Neuronal stem cell (in vitro differentiated cells): Measurements from ENCODE around the gene TNIP2.

Experiments used
- DNase-seq: peaks from one replicate; pipeline ENCODE4 v3.0.0-alpha.2; 2013; ENCODE audit warnings: low spot score
- H2AFZ ChIP-seq: one replicate; pipeline ENCODE4 v1.6.1; 2013; ENCODE audit warnings: mild to moderate bottlenecking, low read length, inconsistent platforms
- H2AK5ac ChIP-seq: 2 replicates; pipeline ENCODE4 v1.6.1; 2013; ENCODE audit warnings: low read depth, mild to moderate bottlenecking, inconsistent platforms, low read length, moderate library complexity, mixed read lengths
- H2BK120ac ChIP-seq: 2 replicates; pipeline ENCODE4 v1.6.1; 2013; ENCODE audit warnings: low read depth, mild to moderate bottlenecking, inconsistent platforms, low read length, moderate library complexity, mixed read lengths
- H2BK12ac ChIP-seq: one replicate; pipeline ENCODE4 v1.6.1; 2013; ENCODE audit warnings: low read length, inconsistent platforms
- H2BK15ac ChIP-seq: 2 replicates; pipeline ENCODE4 v1.6.1; 2013; ENCODE audit warnings: mild to moderate bottlenecking, low read length, inconsistent platforms, mixed read lengths
- H2BK5ac ChIP-seq: one replicate; pipeline ENCODE4 v1.6.1; 2013; ENCODE audit warnings: inconsistent platforms, mild to moderate bottlenecking, low read length, moderate library complexity
- H3K14ac ChIP-seq: one replicate; pipeline ENCODE4 v1.6.1; 2013; ENCODE audit warnings: low read length, inconsistent platforms
- H3K18ac ChIP-seq: 2 replicates; pipeline ENCODE4 v1.6.1; 2013; ENCODE audit warnings: low read length, inconsistent platforms
- H3K23ac ChIP-seq: 2 replicates; pipeline ENCODE4 v1.6.1; 2013; ENCODE audit warnings: low read depth, mild to moderate bottlenecking, mixed read lengths, low read length, inconsistent platforms; ENCODE audit not compliant: poor library complexity
- H3K27ac ChIP-seq: replicated peaks from 3 replicates; pipeline ENCODE4 v1.5.1; 2013; ENCODE audit warnings: low read length, inconsistent platforms
- H3K27me3 ChIP-seq, 3 experiments: 2 replicates each; pipeline ENCODE4 v1.6.1; 2013; ENCODE audit warnings: low read length in 3 of 3, mild to moderate bottlenecking in 2 of 3, inconsistent platforms in 1 of 3, low read depth in 1 of 3, mixed read lengths in 1 of 3, moderate library complexity in 1 of 3; ENCODE audit not compliant: control insufficient read depth in 3 of 3, insufficient read depth in 3 of 3
- H3K36me3 ChIP-seq, 2 donors: replicated peaks in 1 of 2; 2 replicates each; pipeline ENCODE4 v1.6.1; 2013; ENCODE audit warnings: low read length in 2 of 2; ENCODE audit not compliant: control insufficient read depth in 2 of 2, insufficient read depth in 2 of 2
- H3K4ac ChIP-seq: 2 replicates; pipeline ENCODE4 v1.6.1; 2013; ENCODE audit warnings: inconsistent platforms, mild to moderate bottlenecking, low read length, moderate library complexity
- H3K4me1 ChIP-seq, 2 donors: 1 replicate in 1 of 2; 2 replicates in 1 of 2; pipeline ENCODE4 v1.6.1; 2013; ENCODE audit warnings: low read length in 2 of 2, low read depth in 1 of 2; ENCODE audit not compliant: control insufficient read depth in 2 of 2, insufficient read depth in 1 of 2
- H3K4me2 ChIP-seq: one replicate; pipeline ENCODE4 v1.6.1; 2013; ENCODE audit warnings: mild to moderate bottlenecking, low read length, inconsistent platforms; ENCODE audit not compliant: insufficient read depth, poor library complexity, severe bottlenecking
- H3K4me3 ChIP-seq, 2 donors: 2 replicates each; pipeline ENCODE4 v1.5.1; 2013; ENCODE audit warnings: low read length in 2 of 2, mild to moderate bottlenecking in 2 of 2, inconsistent platforms in 1 of 2, moderate library complexity in 1 of 2
- H3K79me1 ChIP-seq: one replicate; pipeline ENCODE4 v1.6.1; 2013; ENCODE audit warnings: low read depth, mild to moderate bottlenecking, inconsistent platforms, low read length, moderate library complexity
- H3K9ac ChIP-seq: one replicate; pipeline ENCODE4 v1.6.1; 2013; ENCODE audit warnings: mild to moderate bottlenecking, low read depth, low read length, inconsistent platforms; ENCODE audit not compliant: poor library complexity
- H3K9me3 ChIP-seq, 2 donors: replicated peaks in 1 of 2; 2 replicates each; pipeline versions ENCODE3 to v1.6.1; 2013; ENCODE audit warnings: low read length in 2 of 2, mild to moderate bottlenecking in 2 of 2, inconsistent platforms in 1 of 2, low read depth in 1 of 2, mixed read lengths in 1 of 2, moderate library complexity in 1 of 2; ENCODE audit not compliant: control insufficient read depth in 2 of 2, insufficient read depth in 1 of 2
- H4K8ac ChIP-seq: one replicate; pipeline ENCODE4 v1.6.1; 2013; ENCODE audit warnings: low read depth, mild to moderate bottlenecking, inconsistent platforms, low read length, moderate library complexity
- H4K91ac ChIP-seq: one replicate; pipeline ENCODE4 v1.6.1; 2013; ENCODE audit warnings: low read length, low read depth, mild to moderate bottlenecking, inconsistent platforms; ENCODE audit not compliant: poor library complexity
- WGBS, 2 donors: extraction: QIAGEN DNeasy Blood & Tissue Kit; methylation state at CpG; one replicate each; pipeline ENCODE4 v1.1.7; 2013; ENCODE audit warnings: missing lambda C conversion rate in 2 of 2, mixed read lengths in 1 of 2; ENCODE audit not compliant: insufficient read length in 2 of 2, insufficient replicate concordance in 1 of 2; ENCODE audit errors: extremely low coverage in 2 of 2; 5-methylcytosine and 5-hydroxymethylcytosine counted together

TNIP2 gene

GRCh38 chr4:2786152-2786671 lies 30.1 kb upstream of the TNIP2 start:
- H3K27me3 ChIP-seq: peaks cover 0 to 23% (median 0%) of the 10 kb centered on the region in 3 experiments
- no peak for DNase-seq
- H3K14ac ChIP-seq: no peak overlapping the region
- H3K9ac ChIP-seq: no peak overlapping the region
- H3K36me3 ChIP-seq: no peaks in the 10 kb centered on the region
- H2BK5ac ChIP-seq: no peak overlapping the region
- no CpG with 5 or more reads among the region's 7 CpGs for WGBS, 2 donors
- no peak overlapping the region for H3K4me2 ChIP-seq
- H4K8ac ChIP-seq: no peak overlapping the region
- H2BK12ac ChIP-seq: no peak overlapping the region
- peak overlapping the region; percentile 1 for H2BK15ac ChIP-seq
- no peaks in the 10 kb centered on the region for H3K79me1 ChIP-seq
- H3K4me1 ChIP-seq: peaks cover 0 to 3% of the 10 kb centered on the region in 2 donors
- H2BK120ac ChIP-seq: no peak overlapping the region
- H3K18ac ChIP-seq: peak overlapping the region; percentile 17
- H2AFZ ChIP-seq: no peak overlapping the region
- peak overlapping the region; percentile 3 for H3K23ac ChIP-seq
- H3K9me3 ChIP-seq: peaks cover 0 to 12% of the 10 kb centered on the region in 2 donors
- peak overlapping the region; percentile 84 for H2AK5ac ChIP-seq
- H3K4ac ChIP-seq: peak overlapping the region; percentile 23
- no peak overlapping the region for H3K27ac ChIP-seq
- no peak overlapping the region for H3K4me3 ChIP-seq
- H4K91ac ChIP-seq: no peak overlapping the region

GRCh38 chr4:2785613-2786012 lies 29.5 kb upstream of the TNIP2 start:
- Histone ChIP-seq H3K4me3 (no peak overlapping the region), H4K91ac (no peak overlapping the region), H3K14ac (no peak overlapping the region), H3K18ac (no peak overlapping the region), H2BK120ac (no peak overlapping the region), H2AFZ (peak overlapping the region; percentile 39), H2BK5ac (no peak overlapping the region), H3K27ac (no peak overlapping the region), H3K27me3 (peaks cover 0 to 17% (median 0%) of the 10 kb centered on the region in 3 experiments), H4K8ac (no peak overlapping the region), H2AK5ac (no peak overlapping the region), H3K4me1 (no peaks in the 10 kb centered on the region), H3K9me3 (peaks cover 0 to 12% of the 10 kb centered on the region in 2 donors), H3K79me1 (no peaks in the 10 kb centered on the region), H3K9ac (no peak overlapping the region), H2BK15ac (no peak overlapping the region), H3K36me3 (no peaks in the 10 kb centered on the region), H3K4me2 (no peak overlapping the region), H3K4ac (no peak overlapping the region), H3K23ac (no peak overlapping the region), H2BK12ac (no peak overlapping the region)
- DNase-seq: no peak
- no CpG with 5 or more reads among the region's 4 CpGs for WGBS, 2 donors

DNA sequence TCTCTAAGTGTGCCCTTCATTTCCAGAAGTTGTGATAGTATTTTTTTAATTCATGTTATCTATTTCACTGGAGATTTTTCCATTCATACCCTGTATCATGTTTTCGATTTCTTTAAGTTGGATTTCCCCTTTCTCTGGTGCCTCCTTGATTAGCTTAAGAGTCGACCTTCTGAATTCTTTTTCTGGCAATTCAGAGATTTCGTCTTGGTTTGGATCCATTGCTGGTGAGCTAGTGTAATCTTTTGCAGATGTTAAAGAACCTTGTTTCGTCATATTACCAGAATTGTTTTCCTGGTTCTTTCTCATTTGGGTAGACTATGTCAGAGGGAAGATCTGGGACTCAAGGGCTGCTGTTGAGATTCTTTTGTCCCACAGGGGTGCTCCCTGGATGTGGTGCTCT lies 27.7 kb upstream of the TNIP2 start:
- H3K4me1 ChIP-seq: no peaks in the 10 kb centered on the region
- WGBS, 2 donors: no CpG with 5 or more reads among the region's 4 CpGs
- no peak overlapping the region for H4K8ac ChIP-seq
- no peak overlapping the region for H2BK120ac ChIP-seq
- H3K27me3 ChIP-seq: peaks cover 0 to 8% (median 0%) of the 10 kb centered on the region in 3 experiments
- no peak overlapping the region for H3K4me3 ChIP-seq
- no peak overlapping the region for H2BK12ac ChIP-seq
- no peak overlapping the region for H3K23ac ChIP-seq
- no peaks in the 10 kb centered on the region for H3K79me1 ChIP-seq
- H3K4me2 ChIP-seq: no peak overlapping the region
- H3K27ac ChIP-seq: no peak overlapping the region
- H2AK5ac ChIP-seq: no peak overlapping the region
- H4K91ac ChIP-seq: no peak overlapping the region
- no peak overlapping the region for H2BK15ac ChIP-seq
- no peaks in the 10 kb centered on the region for H3K36me3 ChIP-seq
- no peak for DNase-seq
- no peak overlapping the region for H2BK5ac ChIP-seq
- no peak overlapping the region for H3K14ac ChIP-seq
- H3K4ac ChIP-seq: no peak overlapping the region
- H3K9me3 ChIP-seq: peaks cover 0 to 12% of the 10 kb centered on the region in 2 donors
- H3K9ac ChIP-seq: no peak overlapping the region
- no peak overlapping the region for H2AFZ ChIP-seq
- no peak overlapping the region for H3K18ac ChIP-seq

DNA sequence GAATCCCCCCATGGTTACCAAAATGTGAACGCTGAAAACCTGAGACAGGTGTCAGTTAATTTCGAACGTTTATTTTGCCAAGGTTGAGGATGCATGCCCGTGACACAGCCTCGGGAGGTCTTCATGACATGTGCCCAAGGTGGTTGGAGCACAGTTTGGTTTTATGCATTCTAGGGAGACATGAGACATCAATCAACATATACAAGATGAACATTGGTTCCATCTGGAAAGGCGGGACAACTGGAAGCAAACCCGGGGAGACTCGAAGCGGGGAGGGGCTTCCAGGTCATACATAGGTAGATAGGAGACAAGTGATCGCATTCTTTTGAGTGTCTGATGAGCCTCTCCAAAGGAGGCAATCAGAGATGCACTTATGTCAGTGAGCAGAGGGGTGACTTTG lies 25.8 kb upstream of the TNIP2 start:
- H3K9ac ChIP-seq: no peak overlapping the region
- H3K27ac ChIP-seq: no peak overlapping the region
- no peak for DNase-seq
- no peak overlapping the region for H3K23ac ChIP-seq
- no peaks in the 10 kb centered on the region for H3K27me3 ChIP-seq
- H3K14ac ChIP-seq: no peak overlapping the region
- H3K4ac ChIP-seq: no peak overlapping the region
- no peak overlapping the region for H2BK12ac ChIP-seq
- H3K9me3 ChIP-seq: peaks cover 0 to 12% of the 10 kb centered on the region in 2 donors
- H2AFZ ChIP-seq: no peak overlapping the region
- no peak overlapping the region for H2BK120ac ChIP-seq
- H2AK5ac ChIP-seq: no peak overlapping the region
- H4K8ac ChIP-seq: no peak overlapping the region
- no peak overlapping the region for H4K91ac ChIP-seq
- H3K4me3 ChIP-seq: no peak overlapping the region
- no peaks in the 10 kb centered on the region for H3K36me3 ChIP-seq
- H3K18ac ChIP-seq: no peak overlapping the region
- H3K4me2 ChIP-seq: no peak overlapping the region
- H2BK15ac ChIP-seq: no peak overlapping the region
- no peak overlapping the region for H2BK5ac ChIP-seq
- WGBS, 2 donors: no CpG with 5 or more reads among the region's 10 CpGs
- no peaks in the 10 kb centered on the region for H3K4me1 ChIP-seq
- H3K79me1 ChIP-seq: no peaks in the 10 kb centered on the region
